ENCODE data around the gene CACTIN.
A peak's percentile ranks its signal among the peaks of the same experiment; 100 is the strongest.
"Not testable (repeated sequence)": the region's sequence is repeated elsewhere in the genome, so short reads cannot be mapped to it uniquely, and the experiment has no call there.

CACTIN gene

DNA sequence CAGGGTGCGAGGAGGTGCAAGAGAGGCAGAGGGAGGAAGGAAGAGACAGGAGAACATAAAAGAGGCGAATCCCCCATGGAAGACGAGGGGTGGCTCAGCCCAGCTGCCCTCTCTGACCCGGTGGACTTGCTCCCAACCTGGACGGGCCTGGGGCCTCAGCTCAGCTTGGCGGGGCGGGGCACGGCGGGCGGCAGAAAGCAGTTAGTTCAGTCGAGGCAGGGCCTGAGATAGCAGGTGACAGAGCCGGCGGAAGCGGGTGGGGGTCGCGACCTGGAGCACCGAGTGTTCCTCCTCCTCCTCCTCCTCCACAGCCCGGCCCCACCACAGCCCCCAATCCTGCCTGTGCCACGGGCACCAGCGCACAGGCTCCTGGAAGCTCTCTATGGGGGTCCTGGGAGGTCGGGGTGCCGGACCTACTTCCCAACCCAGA is 7.0 kb upstream of the CACTIN start:
- Histone ChIP-seq H3K27ac (ENCODE audit: low read length) (no peak overlapping the region), H3K27me3 (ENCODE audit: control insufficient read depth in 1 of 2, insufficient read depth in 2 of 2, low read length in 2 of 2) (no peaks in the 10 kb centered on the region), H3K36me3 (ENCODE audit: control insufficient read depth in 2 of 2, insufficient read depth in 2 of 2, low read length in 2 of 2) (peaks cover 15 to 22% of the 10 kb centered on the region in 2 donors), H3K4me1 (ENCODE audit: control insufficient read depth, insufficient read depth, low read length) (no peaks in the 10 kb centered on the region), H3K9ac (ENCODE audit: low read length in 2 of 2) (no peak overlapping the region), H3K4me3 (ENCODE audit: low read length in 2 of 2) (no peak overlapping the region), H3K9me3 (ENCODE audit: control insufficient read depth in 2 of 2, low read length in 2 of 2) (no peaks in the 10 kb centered on the region)

DNA sequence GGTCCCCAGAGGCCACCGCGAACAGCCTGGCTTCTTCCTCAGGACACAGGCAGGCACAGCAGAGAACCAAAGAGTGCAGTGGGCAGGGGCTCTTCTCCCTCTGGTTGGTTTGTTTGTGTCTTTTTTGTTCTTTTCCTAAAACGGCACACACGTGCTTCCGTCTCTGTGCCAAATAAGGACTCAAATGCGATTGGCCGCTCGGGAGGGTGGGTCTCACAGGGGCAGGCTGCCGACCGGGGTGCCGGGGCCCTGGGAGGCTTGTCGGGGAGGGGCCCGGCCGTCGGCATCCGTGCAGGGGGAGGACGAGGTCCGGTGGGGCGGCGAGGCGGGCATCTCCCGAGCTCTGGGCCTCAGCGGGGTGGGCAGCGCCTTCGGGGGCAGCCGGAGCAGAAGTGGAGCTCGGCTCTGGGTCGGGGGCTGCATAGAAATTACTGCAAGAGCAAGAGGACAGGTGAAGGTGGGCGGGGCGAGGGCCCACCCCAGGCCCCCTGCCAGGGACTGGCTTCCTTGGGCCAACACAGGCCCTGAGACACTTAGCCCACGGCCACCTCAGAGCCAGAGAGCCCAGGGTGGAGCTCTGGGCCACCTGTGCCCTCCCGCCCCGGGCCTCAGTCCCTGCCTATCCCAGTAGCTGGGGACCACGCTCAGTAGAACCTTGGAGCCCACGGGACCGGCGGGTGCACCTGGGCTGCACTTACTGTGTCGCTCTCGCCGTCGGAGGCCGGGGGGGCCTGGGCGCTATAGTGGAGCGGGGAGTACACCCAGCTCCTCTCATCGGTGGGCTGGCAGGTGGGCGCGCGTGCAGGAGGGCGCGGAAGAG is 6.4 kb upstream of the CACTIN start:
- H3K27me3 ChIP-seq (ENCODE audit: control insufficient read depth in 1 of 2, insufficient read depth in 2 of 2, low read length in 2 of 2): no peaks in the 10 kb centered on the region
- no peak overlapping the region for H3K4me3 ChIP-seq (ENCODE audit: low read length in 2 of 2)
- no peak overlapping the region for H3K9ac ChIP-seq (ENCODE audit: low read length in 2 of 2)
- no peak overlapping the region for H3K27ac ChIP-seq (ENCODE audit: low read length)
- H3K36me3 ChIP-seq (ENCODE audit: control insufficient read depth in 2 of 2, insufficient read depth in 2 of 2, low read length in 2 of 2): peaks cover 11 to 16% of the 10 kb centered on the region in 2 donors
- no peaks in the 10 kb centered on the region for H3K9me3 ChIP-seq (ENCODE audit: control insufficient read depth in 2 of 2, low read length in 2 of 2)
- H3K4me1 ChIP-seq (ENCODE audit: control insufficient read depth, insufficient read depth, low read length): no peaks in the 10 kb centered on the region

DNA sequence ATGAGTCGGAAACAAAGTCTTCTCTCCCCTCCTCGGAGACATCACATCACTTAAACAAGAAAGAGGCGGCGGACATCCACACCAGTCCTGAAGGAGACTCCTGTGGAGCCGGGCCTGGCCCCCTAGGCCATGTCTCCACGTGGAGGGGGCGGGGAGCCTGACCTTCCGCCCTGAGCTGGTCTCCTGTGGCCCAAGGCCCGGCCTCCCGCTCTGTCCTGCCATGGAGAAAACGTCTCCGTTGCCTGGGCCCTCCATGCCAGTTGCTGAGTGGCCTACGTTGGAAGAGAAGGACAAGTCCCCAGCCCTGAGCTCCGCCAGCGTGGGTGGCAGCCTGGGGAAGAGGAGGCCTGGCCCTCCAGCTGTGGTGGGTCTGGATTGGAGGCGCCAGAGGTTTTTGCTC is 5.5 kb upstream of the CACTIN start:
- H3K9me3 ChIP-seq (ENCODE audit: control insufficient read depth in 2 of 2, low read length in 2 of 2): no peaks in the 10 kb centered on the region
- no peak overlapping the region for H3K9ac ChIP-seq (ENCODE audit: low read length in 2 of 2)
- H3K27ac ChIP-seq (ENCODE audit: low read length): no peak overlapping the region
- H3K4me1 ChIP-seq (ENCODE audit: control insufficient read depth, insufficient read depth, low read length): peaks cover 4% of the 10 kb centered on the region
- peaks cover 8 to 15% of the 10 kb centered on the region in 2 donors for H3K36me3 ChIP-seq (ENCODE audit: control insufficient read depth in 2 of 2, insufficient read depth in 2 of 2, low read length in 2 of 2)
- H3K27me3 ChIP-seq (ENCODE audit: control insufficient read depth in 1 of 2, insufficient read depth in 2 of 2, low read length in 2 of 2): no peaks in the 10 kb centered on the region
- no peak overlapping the region for H3K4me3 ChIP-seq (ENCODE audit: low read length in 2 of 2)

- no peak overlapping the region for H3K4me3 ChIP-seq (ENCODE audit: low read length in 2 of 2)
- H3K4me1 ChIP-seq (ENCODE audit: control insufficient read depth, insufficient read depth, low read length): peaks cover 7% of the 10 kb centered on the region
- peaks cover 8 to 13% of the 10 kb centered on the region in 2 donors for H3K36me3 ChIP-seq (ENCODE audit: control insufficient read depth in 2 of 2, insufficient read depth in 2 of 2, low read length in 2 of 2)
- no peak overlapping the region for H3K9ac ChIP-seq (ENCODE audit: low read length in 2 of 2)
- H3K9me3 ChIP-seq (ENCODE audit: control insufficient read depth in 2 of 2, low read length in 2 of 2): no peaks in the 10 kb centered on the region
- no peak overlapping the region for H3K27ac ChIP-seq (ENCODE audit: low read length)
- H3K27me3 ChIP-seq (ENCODE audit: control insufficient read depth in 1 of 2, insufficient read depth in 2 of 2, low read length in 2 of 2): no peaks in the 10 kb centered on the region
Measured at GRCh38 chr19:3631053-3631861, 4.7 kb upstream of the CACTIN start.

DNA sequence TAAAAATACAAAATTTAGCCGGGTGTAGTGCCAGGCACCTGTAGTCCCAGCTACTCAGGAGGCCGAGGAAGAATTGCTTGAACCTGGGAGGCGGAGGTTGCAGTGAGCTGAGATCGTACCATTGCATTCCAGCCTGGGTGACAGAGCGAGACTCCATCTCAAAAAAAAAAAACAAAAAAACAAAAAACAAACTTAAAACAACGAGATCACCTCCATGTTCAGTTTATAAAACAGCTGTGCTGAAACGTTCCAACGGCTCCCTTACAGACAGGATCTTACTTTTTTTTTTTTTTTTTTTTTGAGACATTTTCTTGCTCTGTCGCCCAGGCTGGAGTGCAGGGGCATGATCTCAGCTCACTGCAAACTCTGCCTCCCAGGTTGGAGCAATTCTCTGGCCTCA is 2.2 kb upstream of the CACTIN start:
- not testable (repeated sequence) for H3K4me3 ChIP-seq (ENCODE audit: low read length in 2 of 2); H3K27ac ChIP-seq (ENCODE audit: low read length); H3K27me3 ChIP-seq (ENCODE audit: control insufficient read depth in 1 of 2, insufficient read depth in 2 of 2, low read length in 2 of 2); H3K9me3 ChIP-seq (ENCODE audit: control insufficient read depth in 2 of 2, low read length in 2 of 2); H3K9ac ChIP-seq (ENCODE audit: low read length in 2 of 2)
- Histone ChIP-seq H3K36me3 (ENCODE audit: control insufficient read depth in 2 of 2, insufficient read depth in 2 of 2, low read length in 2 of 2) (peaks cover 8 to 15% of the 10 kb centered on the region in 2 donors), H3K4me1 (ENCODE audit: control insufficient read depth, insufficient read depth, low read length) (peaks cover 30% of the 10 kb centered on the region)

- H3K9ac ChIP-seq (ENCODE audit: low read length in 2 of 2): no peak overlapping the region
- peaks cover 30% of the 10 kb centered on the region for H3K4me1 ChIP-seq (ENCODE audit: control insufficient read depth, insufficient read depth, low read length)
- no peaks in the 10 kb centered on the region for H3K27me3 ChIP-seq (ENCODE audit: control insufficient read depth in 1 of 2, insufficient read depth in 2 of 2, low read length in 2 of 2)
- H3K36me3 ChIP-seq (ENCODE audit: control insufficient read depth in 2 of 2, insufficient read depth in 2 of 2, low read length in 2 of 2): peaks cover 12 to 19% of the 10 kb centered on the region in 2 donors
- H3K4me3 ChIP-seq (ENCODE audit: low read length in 2 of 2): peak overlapping the region; percentile 49 to 54
- no peaks in the 10 kb centered on the region for H3K9me3 ChIP-seq (ENCODE audit: control insufficient read depth in 2 of 2, low read length in 2 of 2)
- peak overlapping the region; percentile 89 for H3K27ac ChIP-seq (ENCODE audit: low read length)
Measured at GRCh38 chr19:3627351-3627723, 747 bp upstream of the CACTIN start.

GRCh38 chr19:3625996-3626472 is 556 bp downstream of the CACTIN start:
- Histone ChIP-seq H3K9me3 (ENCODE audit: control insufficient read depth in 2 of 2, low read length in 2 of 2) (no peaks in the 10 kb centered on the region), H3K36me3 (ENCODE audit: control insufficient read depth in 2 of 2, insufficient read depth in 2 of 2, low read length in 2 of 2) (peaks cover 7 to 11% of the 10 kb centered on the region in 2 donors), H3K4me1 (ENCODE audit: control insufficient read depth, insufficient read depth, low read length) (peaks cover 30% of the 10 kb centered on the region), H3K9ac (ENCODE audit: low read length in 2 of 2) (peak overlapping the region; percentile 87 to 94), H3K4me3 (ENCODE audit: low read length in 2 of 2) (peak overlapping the region; percentile 90 to 98), H3K27ac (ENCODE audit: low read length) (peak overlapping the region; percentile 89), H3K27me3 (ENCODE audit: control insufficient read depth in 1 of 2, insufficient read depth in 2 of 2, low read length in 2 of 2) (no peaks in the 10 kb centered on the region)

DNA sequence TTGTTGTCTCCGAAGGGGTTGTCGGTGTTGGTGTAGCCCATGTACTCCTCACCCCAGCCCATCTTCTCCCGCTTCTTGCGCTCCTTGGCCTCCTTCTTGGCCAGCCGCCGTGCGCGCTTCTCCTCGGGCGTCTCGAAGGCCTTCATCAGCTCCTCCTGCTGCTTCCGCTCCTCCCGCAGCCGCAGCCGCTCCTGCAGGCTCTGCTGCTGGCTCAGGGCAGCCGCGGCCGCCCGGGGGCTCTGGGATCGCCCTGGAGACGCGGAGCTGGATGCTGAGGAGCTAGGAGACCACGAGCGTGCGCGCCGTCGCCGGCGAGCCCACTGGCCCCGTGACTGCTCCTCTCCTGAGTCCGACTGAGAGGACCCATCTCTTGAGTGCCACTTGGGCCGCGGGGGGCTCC is 2.9 kb downstream of the CACTIN start:
- Histone ChIP-seq H3K9ac (ENCODE audit: low read length in 2 of 2) (no peak overlapping the region), H3K4me3 (ENCODE audit: low read length in 2 of 2) (no peak overlapping the region), H3K4me1 (ENCODE audit: control insufficient read depth, insufficient read depth, low read length) (peaks cover 32% of the 10 kb centered on the region), H3K27ac (ENCODE audit: low read length) (no peak overlapping the region), H3K27me3 (ENCODE audit: control insufficient read depth in 1 of 2, insufficient read depth in 2 of 2, low read length in 2 of 2) (no peaks in the 10 kb centered on the region), H3K9me3 (ENCODE audit: control insufficient read depth in 2 of 2, low read length in 2 of 2) (no peaks in the 10 kb centered on the region), H3K36me3 (ENCODE audit: control insufficient read depth in 2 of 2, insufficient read depth in 2 of 2, low read length in 2 of 2) (peaks cover 7% of the 10 kb centered on the region in 2 donors)

GRCh38 chr19:3622224-3622623 is 4.4 kb downstream of the CACTIN start:
- Histone ChIP-seq H3K4me3 (ENCODE audit: low read length in 2 of 2) (no peak overlapping the region), H3K9ac (ENCODE audit: low read length in 2 of 2) (no peak overlapping the region), H3K27me3 (ENCODE audit: control insufficient read depth in 1 of 2, insufficient read depth in 2 of 2, low read length in 2 of 2) (no peaks in the 10 kb centered on the region), H3K9me3 (ENCODE audit: control insufficient read depth in 2 of 2, low read length in 2 of 2) (no peaks in the 10 kb centered on the region), H3K27ac (ENCODE audit: low read length) (no peak overlapping the region), H3K36me3 (ENCODE audit: control insufficient read depth in 2 of 2, insufficient read depth in 2 of 2, low read length in 2 of 2) (peaks cover 7 to 9% of the 10 kb centered on the region in 2 donors), H3K4me1 (ENCODE audit: control insufficient read depth, insufficient read depth, low read length) (peaks cover 34% of the 10 kb centered on the region)

DNA sequence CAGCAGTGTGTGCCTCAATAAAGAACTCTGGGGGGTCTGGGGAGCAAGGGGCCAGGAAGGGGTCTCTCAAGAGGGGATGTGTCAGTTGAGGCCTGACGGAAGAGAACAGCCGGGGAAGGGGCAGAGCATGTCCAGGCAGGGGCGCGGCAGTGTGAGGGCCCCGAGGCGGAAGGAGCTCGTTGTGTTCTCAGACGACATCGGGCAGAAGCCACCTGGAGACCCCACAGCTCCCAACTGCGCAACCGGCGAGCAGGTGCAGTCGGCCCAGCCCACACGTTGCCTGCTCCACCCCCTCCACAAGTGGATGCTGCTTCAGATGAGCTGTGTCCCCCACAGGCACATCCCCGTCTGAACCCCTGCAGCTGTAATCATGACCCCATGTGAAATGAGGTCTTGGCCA is 4.9 kb downstream of the CACTIN start:
- Histone ChIP-seq H3K36me3 (ENCODE audit: control insufficient read depth in 2 of 2, insufficient read depth in 2 of 2, low read length in 2 of 2) (peaks cover 7 to 9% of the 10 kb centered on the region in 2 donors), H3K4me1 (ENCODE audit: control insufficient read depth, insufficient read depth, low read length) (peaks cover 31% of the 10 kb centered on the region), H3K27ac (ENCODE audit: low read length) (no peak overlapping the region), H3K27me3 (ENCODE audit: control insufficient read depth in 1 of 2, insufficient read depth in 2 of 2, low read length in 2 of 2) (no peaks in the 10 kb centered on the region), H3K9me3 (ENCODE audit: control insufficient read depth in 2 of 2, low read length in 2 of 2) (no peaks in the 10 kb centered on the region), H3K9ac (ENCODE audit: low read length in 2 of 2) (no peak overlapping the region), H3K4me3 (ENCODE audit: low read length in 2 of 2) (no peak overlapping the region)
